ENCODE results near the gene ZFYVE26. TPM values are rescaled to one million over a fixed set of nuclear protein-coding genes. Genes with fewer than 3 reads are reported as not detected.
"Not testable (repeated sequence)": the region's sequence is repeated elsewhere in the genome, so short reads cannot be mapped to it uniquely, and the experiment has no call there.

The ZFYVE26 gene
- total RNA-seq = 12.6 and 17.2 TPM in 2 replicates

DNA sequence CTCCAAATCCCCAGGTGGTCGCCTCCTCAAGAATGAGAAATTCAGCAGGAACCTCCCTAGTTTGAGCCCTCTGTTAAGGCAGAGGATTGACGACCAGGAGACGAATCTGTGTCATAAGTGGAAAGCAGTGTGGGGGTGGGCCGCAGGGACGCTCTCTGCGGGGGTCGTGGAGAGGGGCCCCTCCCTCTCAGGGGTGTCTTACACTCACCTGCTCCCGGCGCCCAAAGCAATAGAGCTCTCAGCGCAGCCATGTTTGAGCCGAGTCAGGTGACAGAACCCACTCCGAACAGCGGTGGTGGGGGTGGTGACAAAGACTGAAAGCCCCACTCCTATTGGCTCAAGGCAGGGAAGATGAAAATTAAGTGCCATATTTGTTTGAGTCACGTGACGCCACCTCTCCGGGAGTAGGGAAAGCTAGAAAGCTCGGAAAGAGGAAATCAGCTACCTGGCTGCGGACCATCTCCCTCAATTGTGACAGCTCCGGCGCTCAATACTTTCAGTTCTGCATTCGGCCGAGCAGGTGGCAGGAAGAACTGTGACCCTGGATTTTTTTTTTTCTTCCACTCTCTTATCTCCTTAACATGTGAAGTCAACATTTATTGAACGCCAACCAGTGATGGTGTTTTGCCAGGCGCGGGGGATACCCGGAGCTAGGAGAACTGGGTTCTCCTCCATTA lies at the start of gene ZFYVE26:
ZFYVE26 (minus strand) TSS at position 265 of the 677 bp plus-strand sequence. CDS start 627 bp downstream, outside the sequence.
- peak; percentile 95 to 96 for DNase-seq (ENCODE audit: low read depth in 2 of 2)

DNA sequence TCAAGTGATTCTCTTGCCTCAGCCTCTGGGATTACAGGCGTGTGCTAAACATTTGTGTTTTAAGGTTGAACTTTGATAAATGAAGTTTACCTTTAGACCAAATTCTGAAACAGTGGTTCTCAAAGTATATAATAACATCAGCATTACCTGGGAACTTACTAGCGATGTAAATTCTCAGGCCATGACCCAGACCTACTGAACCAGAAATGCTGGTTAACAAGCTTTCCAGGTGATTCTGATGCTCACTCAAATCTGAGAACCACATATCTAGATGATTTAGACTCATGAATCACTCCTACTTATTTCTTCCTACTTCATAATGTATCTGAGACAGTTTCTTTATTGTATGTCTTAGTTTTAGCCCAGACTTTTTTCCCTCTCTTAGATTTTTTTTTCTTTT lies 46.8 kb upstream of the ZFYVE26 start:
- DNase-seq (ENCODE audit: low read depth in 2 of 2) = no peak

DNA sequence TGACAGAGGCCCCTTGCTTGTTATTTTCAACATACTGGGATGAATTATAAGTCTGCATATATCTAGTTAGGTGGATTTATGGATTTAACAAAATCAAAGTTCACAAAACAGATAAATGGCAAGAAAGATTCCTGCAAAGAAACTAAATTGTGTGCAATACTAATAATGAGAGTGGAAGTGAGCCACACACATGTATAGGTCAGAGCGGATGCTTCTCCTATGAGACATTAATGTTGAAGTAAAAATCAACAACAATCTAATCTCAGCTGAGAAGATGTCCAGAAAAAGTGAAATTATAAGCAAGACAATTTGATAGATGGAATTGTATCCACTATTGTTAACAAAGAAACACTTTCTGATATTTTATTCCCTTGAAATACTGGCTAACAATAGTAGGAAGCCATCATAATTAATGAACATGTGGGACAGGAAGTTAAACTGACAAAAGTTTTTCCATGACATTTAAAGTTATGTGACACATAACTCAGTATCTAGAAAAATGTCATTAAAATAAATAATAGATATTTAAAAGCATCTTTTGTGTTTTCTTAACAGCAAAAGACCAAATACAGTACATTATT lies 42.9 kb upstream of the ZFYVE26 start:
- peak; percentile 61 to 67 for DNase-seq (ENCODE audit: low read depth in 2 of 2)

DNA sequence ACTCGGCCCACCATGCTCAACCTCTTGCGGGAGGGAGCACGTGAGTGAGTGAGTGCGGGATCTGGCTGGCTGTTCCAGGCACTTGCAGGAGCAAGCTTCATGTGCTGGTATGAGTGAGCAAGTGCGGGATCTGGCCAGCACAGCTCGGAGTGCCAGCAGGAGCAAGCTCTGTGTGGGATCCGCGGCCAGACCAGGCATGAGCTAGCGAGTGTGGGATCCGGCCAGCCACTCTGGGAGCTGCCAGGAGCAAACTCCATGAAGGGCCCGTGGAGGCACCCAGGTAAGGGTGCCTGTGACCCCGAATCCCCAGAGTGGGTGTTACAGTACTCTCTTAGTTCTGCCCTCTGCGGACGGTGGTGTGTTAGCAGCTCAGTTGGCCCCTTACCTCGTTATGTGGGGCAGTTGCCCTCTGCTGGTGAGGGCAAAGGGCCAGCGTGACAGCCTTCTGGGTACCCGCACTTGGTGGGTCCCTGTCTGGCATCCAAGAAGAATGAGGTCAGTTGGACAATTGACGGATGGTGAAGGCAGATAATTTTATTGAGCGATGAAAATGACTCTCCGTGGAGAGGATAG lies 41.5 kb upstream of the ZFYVE26 start:
- no peak for DNase-seq (ENCODE audit: low read depth in 2 of 2)

DNA sequence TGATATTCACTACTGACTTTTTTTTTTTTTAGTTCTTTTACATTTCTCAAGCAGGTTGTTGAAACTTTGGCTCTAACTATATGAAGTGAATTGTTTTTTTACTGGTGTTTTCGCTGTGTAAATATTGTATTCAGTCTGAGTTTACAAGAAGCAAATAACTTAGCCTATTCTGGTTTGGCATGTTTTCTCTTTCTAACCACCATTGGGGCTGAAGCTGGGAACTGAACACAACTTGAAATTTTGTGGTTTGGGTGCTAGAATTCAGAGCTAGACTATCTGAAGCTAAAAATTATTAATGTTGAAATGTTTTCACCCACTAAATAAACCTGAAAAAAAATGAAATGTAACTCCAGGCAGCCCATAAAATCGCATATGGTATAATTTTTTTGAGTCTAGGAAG lies 40.4 kb upstream of the ZFYVE26 start:
- no peak for DNase-seq (ENCODE audit: low read depth in 2 of 2)

DNA sequence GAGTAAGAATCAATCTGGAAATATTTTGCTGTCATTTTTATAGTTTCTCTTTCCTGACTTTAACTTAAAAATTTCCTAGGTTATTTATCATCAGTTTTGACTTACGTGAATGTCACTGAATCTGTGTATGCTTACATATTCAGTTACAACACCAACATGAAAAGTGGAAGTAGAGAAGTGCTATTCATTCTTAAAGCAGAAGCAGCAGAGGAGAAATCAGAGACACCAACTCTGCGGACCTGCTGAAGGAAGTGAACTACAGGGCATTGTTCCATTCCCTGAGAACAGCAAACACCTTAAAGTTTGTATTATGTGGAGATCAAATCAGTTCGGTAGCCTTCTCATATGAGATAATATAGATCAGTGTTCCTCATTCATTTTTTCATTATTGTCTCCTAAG lies 37.3 kb upstream of the ZFYVE26 start:
- no peak for DNase-seq (ENCODE audit: low read depth in 2 of 2)

DNA sequence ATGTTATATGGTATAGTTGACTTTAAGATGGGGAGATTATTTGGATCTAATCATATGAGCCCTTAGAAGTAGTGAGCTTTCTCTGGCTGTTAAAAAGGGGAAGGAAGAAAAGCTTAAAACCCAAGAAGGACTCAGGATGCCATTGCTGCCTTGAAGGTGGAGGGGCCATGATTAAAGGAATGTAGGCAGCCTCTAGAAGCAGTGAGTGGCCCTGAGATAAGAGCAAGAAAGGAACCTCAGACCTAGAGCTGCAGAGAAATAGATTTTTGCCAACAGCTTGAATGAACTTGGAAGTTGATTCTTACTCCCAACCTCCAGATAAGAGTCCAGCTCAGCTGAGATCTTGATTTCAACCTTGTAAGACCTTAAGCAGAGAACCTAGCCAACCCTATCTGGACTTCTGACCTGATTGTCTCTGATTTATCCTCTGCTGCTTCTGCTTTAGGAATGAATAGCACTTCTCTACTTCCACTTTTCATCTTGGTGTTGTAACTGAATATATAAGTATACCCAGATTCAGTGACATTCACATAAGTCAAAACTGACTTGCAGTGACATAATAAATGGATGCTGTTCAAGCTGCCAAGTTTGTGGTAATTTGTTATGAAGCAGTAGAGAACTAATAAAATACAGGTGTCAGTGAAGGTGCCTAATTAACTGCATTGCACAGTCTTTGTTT lies 36.7 kb upstream of the ZFYVE26 start:
- no peak for DNase-seq (ENCODE audit: low read depth in 2 of 2)

DNA sequence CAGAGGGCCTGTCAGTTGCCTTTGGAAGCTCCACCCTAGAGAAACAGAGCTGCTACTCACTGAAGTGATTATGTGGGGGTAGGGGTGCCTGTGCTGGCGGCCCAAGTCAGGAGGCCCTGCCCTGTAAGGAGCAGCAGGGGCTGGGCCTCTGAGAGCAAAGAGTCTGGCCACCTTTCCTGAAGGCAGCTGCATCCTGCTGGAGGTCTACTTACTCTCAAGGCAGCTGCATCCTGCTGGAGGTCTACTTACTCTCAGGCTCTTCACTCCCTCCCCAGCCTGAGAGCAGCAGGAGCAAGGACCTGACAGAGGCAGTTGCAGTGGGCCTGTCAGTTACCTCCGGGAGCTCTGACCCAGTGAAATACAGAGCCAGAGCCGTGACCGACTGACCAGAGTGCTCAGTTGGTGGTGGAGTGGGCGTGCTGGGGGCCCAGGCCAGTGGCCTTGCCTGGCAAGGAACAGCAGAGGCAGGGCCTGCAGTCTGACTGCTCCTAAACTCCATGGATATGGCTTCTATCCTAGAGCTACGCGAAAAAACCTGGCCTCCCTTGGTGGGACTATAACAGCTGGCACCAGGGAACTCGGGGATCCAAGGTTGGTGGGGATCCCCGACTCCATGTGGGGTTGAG lies 35.5 kb upstream of the ZFYVE26 start:
- peak in 1 of 2 donors; percentile 61 for DNase-seq (ENCODE audit: low read depth in 2 of 2)

DNA sequence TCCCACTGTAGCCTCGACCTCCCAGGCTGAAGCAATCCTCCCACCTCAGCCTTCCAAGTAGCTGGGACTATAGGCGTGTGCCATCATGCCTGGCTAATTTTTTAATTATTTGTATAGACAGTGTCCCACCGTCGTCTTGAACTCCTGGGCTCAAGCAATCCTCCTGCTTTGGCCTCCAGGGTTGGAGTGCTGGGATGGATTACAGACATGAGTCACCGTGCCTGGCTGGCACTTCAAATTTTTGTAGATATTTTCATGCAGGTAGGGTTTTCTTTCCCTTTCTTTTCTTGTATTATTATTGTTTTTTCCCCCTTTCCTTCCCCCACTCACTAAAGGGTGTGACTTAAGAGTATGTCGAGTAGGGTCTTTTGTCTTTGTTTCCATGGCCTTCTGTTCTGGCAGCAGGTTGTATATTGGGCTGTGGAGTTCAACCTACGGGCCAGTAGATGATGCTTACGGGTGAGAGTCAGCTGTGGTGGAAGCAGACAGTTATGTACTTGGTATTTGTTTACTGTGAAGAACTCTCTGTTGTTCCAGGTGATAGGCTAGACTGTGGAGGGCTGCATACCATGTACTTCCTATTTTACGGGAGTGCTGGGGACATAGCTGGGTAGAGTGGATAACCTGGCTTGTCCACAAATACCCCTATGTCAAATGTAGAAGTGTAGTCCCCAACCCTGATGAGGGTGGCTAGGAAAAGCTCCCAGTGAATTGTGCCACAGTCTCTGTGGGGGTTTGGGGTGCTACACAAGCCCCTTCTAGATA lies 33.9 kb upstream of the ZFYVE26 start:
- no peak for DNase-seq (ENCODE audit: low read depth in 2 of 2)

DNA sequence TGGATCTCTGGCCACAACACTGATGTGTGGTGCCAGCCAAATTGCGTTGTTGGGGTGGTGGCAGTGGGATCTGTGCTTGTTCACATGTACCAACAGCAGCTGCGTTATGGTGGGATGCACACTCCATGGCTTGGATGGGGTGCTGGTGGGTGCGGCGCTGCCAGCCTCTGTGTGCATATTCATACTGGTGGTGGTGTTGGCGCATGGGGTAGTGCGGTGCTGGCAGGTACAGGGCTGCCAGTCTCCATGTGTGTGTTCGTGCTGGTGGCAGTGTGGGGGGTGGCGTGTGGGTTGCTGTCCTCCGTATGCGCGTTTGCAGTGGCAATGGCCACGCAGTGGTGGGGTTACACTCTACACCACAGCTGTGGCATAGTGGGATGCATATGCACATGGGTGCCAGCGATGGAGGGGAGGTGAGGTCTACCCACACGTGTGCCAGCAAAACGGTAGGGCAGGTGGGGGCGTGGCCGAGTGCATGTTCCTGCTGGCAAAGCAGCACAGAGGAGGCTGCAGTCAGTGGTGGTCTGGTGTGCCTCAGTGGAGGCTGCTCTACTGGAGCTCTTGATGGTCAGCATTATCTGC lies 29.7 kb upstream of the ZFYVE26 start:
- no peak for DNase-seq (ENCODE audit: low read depth in 2 of 2)

DNA sequence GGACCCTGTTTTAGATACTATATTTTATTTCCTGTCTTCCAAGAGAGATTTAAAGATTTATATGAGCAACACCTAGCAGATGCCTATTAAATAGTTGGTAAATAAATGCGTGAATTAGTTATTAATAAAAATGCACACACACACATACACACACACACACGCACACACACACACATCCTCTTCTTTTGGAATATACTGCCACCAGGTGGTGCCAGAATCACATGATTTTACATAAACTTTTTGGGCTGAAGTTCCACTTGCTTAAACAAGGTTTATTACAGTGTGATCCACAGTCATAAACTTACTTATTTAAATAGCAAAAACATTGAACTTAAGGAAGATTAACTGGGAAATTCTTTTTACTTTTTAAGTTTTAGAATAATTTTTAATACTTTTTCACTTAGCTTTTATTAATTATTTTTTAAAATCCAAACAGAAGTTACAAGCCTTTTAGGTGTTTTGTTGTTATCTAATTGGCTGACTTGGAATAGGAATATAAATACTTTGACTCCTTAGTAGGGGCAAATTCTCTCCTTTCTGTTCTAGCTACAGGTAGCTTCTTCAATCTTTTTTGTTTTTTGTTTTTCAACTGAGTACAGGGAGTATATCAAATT lies 20.7 kb upstream of the ZFYVE26 start:
- peak; percentile 82 to 88 for DNase-seq (ENCODE audit: low read depth in 2 of 2)

DNA sequence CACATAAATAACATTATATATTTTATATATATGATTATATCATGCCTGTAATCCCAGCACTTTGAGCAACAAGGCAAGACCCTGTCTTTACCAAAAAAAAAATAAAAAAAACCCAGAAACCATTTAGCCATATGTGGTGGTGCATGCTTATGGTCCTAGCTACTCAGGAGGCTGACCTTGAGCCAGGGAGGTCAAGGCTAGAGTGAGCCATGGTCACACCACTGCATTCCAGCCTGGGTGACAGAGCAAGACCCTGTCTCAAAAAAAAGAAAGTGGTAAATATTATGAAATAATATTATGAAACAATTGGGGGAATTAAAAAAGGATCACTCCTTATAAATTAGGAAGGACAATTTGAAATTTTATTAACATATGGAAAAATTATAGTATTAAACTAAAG lies 19.2 kb upstream of the ZFYVE26 start:
- no peak for DNase-seq (ENCODE audit: low read depth in 2 of 2)

DNA sequence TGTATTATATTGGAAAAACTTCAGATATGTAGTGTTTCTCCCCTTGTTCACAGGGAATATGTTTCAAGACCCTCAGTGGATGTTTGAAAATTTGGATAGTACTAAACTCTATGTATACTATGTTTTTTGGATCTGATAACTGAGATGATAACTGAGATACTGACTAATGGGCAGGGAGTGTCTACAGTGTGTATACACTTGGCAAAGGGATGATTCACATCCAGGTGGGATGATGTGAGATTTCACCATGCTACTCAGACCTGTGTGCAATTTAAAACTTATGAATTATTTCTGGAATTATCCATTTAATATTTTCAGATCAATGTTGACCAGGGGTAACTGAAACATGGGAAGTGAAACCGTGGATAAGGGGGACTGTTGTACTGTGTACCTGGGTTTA lies 17.0 kb upstream of the ZFYVE26 start:
- no peak for DNase-seq (ENCODE audit: low read depth in 2 of 2)

DNA sequence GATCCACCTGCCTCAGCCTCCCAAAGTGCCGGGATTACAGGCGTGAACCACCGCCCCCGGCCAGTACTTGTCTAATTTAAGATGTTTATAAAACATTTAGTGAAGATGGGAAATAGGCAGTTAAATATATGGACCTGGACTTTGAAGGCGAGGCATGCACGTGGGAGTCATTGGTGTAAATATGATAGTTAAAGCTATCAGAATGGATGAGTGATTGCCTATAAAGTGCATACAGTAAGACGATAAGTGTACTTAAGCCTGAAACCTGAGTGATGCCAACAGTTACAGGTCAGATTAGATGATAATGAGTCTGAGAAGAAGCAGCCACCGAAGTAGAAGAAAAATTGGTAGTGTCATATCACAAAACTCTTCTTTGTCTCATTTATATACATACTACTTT lies 14.7 kb upstream of the ZFYVE26 start:
- no peak for DNase-seq (ENCODE audit: low read depth in 2 of 2)

DNA sequence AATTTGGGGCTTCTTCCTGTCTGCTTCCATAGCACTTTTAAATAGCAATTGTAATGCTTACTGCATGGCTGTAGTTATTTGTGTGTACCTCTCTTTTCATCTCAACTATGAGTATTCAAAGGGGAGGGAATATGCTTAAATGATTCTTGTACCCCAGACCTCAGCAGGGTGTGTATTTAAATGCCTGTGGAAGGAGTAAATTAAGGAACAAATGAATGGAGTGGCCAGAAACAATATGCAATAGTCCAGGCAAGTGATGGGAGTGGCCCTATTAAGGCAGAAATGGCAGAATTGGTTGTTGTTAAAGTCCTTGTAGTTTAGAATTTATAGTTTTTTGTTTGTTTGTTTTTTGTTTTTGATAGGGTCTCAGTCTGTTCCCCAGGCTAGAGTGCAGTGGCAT lies 4.7 kb upstream of the ZFYVE26 start:
- no peak for DNase-seq (ENCODE audit: low read depth in 2 of 2)

DNA sequence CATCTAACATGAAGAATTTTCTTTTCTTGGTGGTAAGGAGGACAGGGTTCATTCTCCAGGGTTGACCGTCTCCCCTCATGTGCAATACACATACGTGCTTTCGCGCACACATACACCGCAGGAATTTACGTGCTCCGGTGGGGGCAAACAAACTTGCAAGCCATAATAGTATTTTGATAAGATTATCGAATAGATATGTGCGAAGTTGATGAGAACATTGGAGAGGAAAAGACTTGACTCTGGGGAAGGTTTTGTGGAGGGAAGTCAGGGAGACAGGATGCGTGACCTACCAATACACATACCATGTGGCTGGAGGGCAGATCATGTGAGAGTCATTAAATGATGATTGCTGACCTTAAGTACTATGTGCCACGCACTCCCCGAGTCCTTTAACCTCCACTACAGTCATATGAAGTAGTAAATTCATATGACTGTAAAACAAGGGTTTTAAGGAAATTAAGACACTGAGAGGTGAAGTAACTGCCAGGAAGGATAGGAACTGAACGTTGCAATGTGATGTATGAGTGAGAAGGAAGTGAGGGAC lies 4.1 kb upstream of the ZFYVE26 start:
- peak in 1 of 2 donors; percentile 58 for DNase-seq (ENCODE audit: low read depth in 2 of 2)

DNA sequence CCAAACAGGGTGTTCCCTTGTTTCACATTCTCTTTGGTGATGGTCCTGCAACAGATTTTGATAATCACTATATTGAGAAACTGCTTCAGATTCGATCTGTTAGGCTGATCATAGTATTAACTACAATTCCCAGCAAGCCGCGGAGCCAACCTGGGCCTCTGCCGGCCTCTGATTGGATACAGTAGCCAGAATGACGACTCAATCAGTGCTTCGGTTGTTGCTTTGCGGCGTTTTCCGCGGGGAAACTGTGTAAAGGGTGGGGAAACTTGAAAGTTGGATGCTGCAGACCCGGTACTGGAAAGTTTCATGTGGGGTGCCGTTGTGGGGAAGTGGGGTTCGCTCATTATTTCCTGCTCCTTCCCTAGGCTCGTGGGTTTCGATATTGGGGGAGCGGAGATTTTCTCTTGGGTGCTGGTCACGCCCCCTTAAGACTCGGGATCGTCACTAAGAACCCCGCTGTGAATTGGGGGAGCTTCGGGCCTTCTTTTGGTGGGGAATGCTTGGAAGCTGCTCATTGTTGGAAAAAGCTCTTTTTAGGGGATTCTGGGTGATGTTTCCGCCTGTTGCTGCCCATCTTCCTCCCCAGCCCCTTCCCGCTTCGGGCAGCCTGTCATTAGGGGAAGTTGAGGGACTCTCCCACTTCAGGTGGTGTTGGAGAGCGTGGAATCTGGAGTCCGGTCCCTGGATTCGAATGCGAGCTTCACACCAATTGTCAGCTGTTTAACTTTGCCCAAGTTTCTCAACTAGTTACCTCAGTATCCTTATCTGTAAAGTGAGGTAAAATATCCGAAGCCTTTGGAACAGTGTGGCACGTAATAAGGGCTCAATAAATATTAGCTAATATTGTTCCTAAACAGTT lies 3.4 kb upstream of the ZFYVE26 start, which contains the start of gene RAD51B:
RAD51B (plus strand) TSS at position 217 of the 859 bp plus-strand sequence.
- DNase-seq (ENCODE audit: low read depth in 2 of 2) = peak; percentile 75 to 87

DNA sequence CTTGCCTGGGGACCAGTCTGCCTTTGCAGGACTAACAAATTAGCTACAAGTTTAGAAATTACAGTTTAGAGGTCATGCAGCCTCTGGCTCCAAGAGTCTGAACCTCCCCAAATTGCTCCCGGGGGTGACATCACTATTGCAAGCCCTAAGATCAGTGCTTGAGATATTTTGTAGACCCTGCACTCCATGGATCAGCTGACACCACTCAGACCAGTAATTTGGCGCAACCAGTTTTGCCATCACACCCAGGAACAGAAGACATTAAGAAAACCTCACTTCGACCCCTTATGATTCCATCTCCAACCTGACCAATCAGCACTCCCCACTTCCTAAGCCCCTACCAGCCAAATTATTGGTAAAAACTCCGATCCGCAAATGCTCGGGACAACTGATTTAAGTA lies 2.1 kb upstream of the ZFYVE26 start:
- DNase-seq (ENCODE audit: low read depth in 2 of 2) = not testable (repeated sequence)
